IMR-90 (cell line): ENCODE data around the gene PCDH1. TPM values are rescaled to one million over a fixed set of nuclear protein-coding genes. Genes with fewer than 3 reads are reported as not detected.

ENCODE experiments used
- ATAC-seq: fragments of 200-7000 bp; cut with Tn5 transposase; 2 replicates; pipeline ENCODE4 v1.9.1; 2020; ENCODE audit warnings: low read depth, mild to moderate bottlenecking, moderate library complexity
- BruUV-seq: library from RNA; stranded (reverse); fragments of 400-500 nt; replicated peaks from 2 replicates; lab custom pipeline; 2021; lab: Mats Ljungman, UMichigan
- CTCF ChIA-PET: fragments of 300-600 bp; formaldehyde crosslinking; extraction: SDS; loops from one replicate; lab custom pipeline; 2021; ENCODE audit warnings: antibody characterized with exemption; lab: Yijun Ruan, JAX
- POLR2A ChIA-PET: fragments of 300-600 bp; sonication (Branson Sonifier 250); formaldehyde crosslinking; loops from one replicate; lab custom pipeline; 2022; ENCODE audit warnings: antibody characterized with exemption; ENCODE audit not compliant: unreplicated experiment; lab: Charles Lee
- DNase-seq: peaks from one replicate; pipeline ENCODE4 v3.0.0; 2013
- H2AFZ ChIP-seq: replicated peaks from 2 replicates; pipeline ENCODE3; 2013; ENCODE audit warnings: low read length, mild to moderate bottlenecking; ENCODE audit not compliant: poor library complexity
- H2AK5ac ChIP-seq: 2 replicates; pipeline ENCODE4 v1.6.1; 2013; ENCODE audit warnings: low read depth, low read length, inconsistent platforms
- H2AK9ac ChIP-seq: replicated peaks from 2 replicates; pipeline ENCODE3; 2013; ENCODE audit warnings: mild to moderate bottlenecking, low read depth, low read length, moderate library complexity; ENCODE audit not compliant: poor library complexity
- H2BK120ac ChIP-seq: 2 replicates; pipeline ENCODE4 v1.6.1; 2013; ENCODE audit warnings: low read depth, low read length, inconsistent platforms
- H2BK15ac ChIP-seq: 3 replicates; pipeline ENCODE4 v1.6.1; 2013; ENCODE audit warnings: low read depth, low read length, inconsistent platforms
- H2BK20ac ChIP-seq: 2 replicates; pipeline ENCODE4 v1.6.1; 2013; ENCODE audit warnings: low read depth, mild to moderate bottlenecking, inconsistent platforms, low read length, moderate library complexity
- H2BK5ac ChIP-seq: 2 replicates; pipeline ENCODE4 v1.6.1; 2013; ENCODE audit warnings: mild to moderate bottlenecking, low read depth, low read length, inconsistent platforms; ENCODE audit not compliant: poor library complexity, severe bottlenecking
- H3K14ac ChIP-seq: replicated peaks from 2 replicates; pipeline ENCODE4 v1.6.1; 2013; ENCODE audit warnings: low read depth, low read length, inconsistent platforms
- H3K18ac ChIP-seq: 2 replicates; pipeline ENCODE4 v1.6.1; 2013; ENCODE audit warnings: low read depth, low read length, control low read depth
- H3K23ac ChIP-seq: 2 replicates; pipeline ENCODE4 v1.6.1; 2013; ENCODE audit warnings: low read depth, low read length, inconsistent platforms
- H3K27ac ChIP-seq: 2 replicates; pipeline ENCODE4 v1.5.1; 2013; ENCODE audit warnings: mild to moderate bottlenecking, control low read depth, low read length; ENCODE audit not compliant: insufficient read depth
- H3K27me3 ChIP-seq: 2 replicates; pipeline ENCODE4 v1.6.1; 2013; ENCODE audit warnings: low read length; ENCODE audit not compliant: control insufficient read depth, insufficient read depth
- H3K36me3 ChIP-seq: 2 replicates; pipeline ENCODE4 v1.6.1; 2013; ENCODE audit warnings: low read length, mixed read lengths; ENCODE audit not compliant: control insufficient read depth, insufficient read depth
- H3K4ac ChIP-seq: 2 replicates; pipeline ENCODE4 v1.6.1; 2013; ENCODE audit warnings: low read depth, low read length, inconsistent platforms
- H3K4me1 ChIP-seq: 2 replicates; pipeline ENCODE4 v1.6.1; 2013; ENCODE audit warnings: low read length, mixed read lengths; ENCODE audit not compliant: control insufficient read depth, insufficient read depth
- H3K4me2 ChIP-seq: 2 replicates; pipeline ENCODE4 v1.6.1; 2013; ENCODE audit warnings: low read depth, mild to moderate bottlenecking, control low read depth, low read length, moderate library complexity
- H3K4me3 ChIP-seq: 2 replicates; pipeline ENCODE4 v1.5.1; 2013; ENCODE audit warnings: low read depth, mild to moderate bottlenecking, control low read depth, low read length, moderate library complexity; ENCODE audit not compliant: insufficient read depth
- H3K56ac ChIP-seq: 2 replicates; pipeline ENCODE4 v1.6.1; 2013; ENCODE audit warnings: low read length, inconsistent platforms; ENCODE audit not compliant: insufficient read depth; ENCODE audit errors: extremely low read depth
- H3K79me1 ChIP-seq, 2 experiments: 2 replicates each; pipeline ENCODE4 v1.6.1; 2013; ENCODE audit warnings: low read length in 2 of 2, inconsistent platforms in 1 of 2, low read depth in 1 of 2
- H3K9ac ChIP-seq: 2 replicates; pipeline ENCODE4 v1.6.1; 2013; ENCODE audit warnings: low read depth, low read length, control low read depth
- H3K9me1 ChIP-seq: 2 replicates; pipeline ENCODE4 v1.6.1; 2013; ENCODE audit warnings: low read length, inconsistent platforms; ENCODE audit not compliant: insufficient read depth
- H3K9me3 ChIP-seq: 2 replicates; pipeline ENCODE4 v1.6.1; 2013; ENCODE audit warnings: low read length; ENCODE audit not compliant: control insufficient read depth, insufficient read depth
- H4K20me1 ChIP-seq: 2 replicates; pipeline ENCODE4 v1.6.1; 2013; ENCODE audit warnings: low read length, inconsistent platforms; ENCODE audit not compliant: insufficient read depth
- H4K5ac ChIP-seq: 2 replicates; pipeline ENCODE4 v1.6.1; 2013; ENCODE audit warnings: mild to moderate bottlenecking, low read depth, low read length, control low read depth
- H4K8ac ChIP-seq, 2 experiments: 2 replicates each; pipeline ENCODE4 v1.6.1; 2013; ENCODE audit warnings: low read depth in 2 of 2, low read length in 2 of 2, control low read depth in 1 of 2, inconsistent platforms in 1 of 2
- H4K91ac ChIP-seq: 2 replicates; pipeline ENCODE4 v1.6.1; 2013; ENCODE audit warnings: low read depth, low read length, inconsistent platforms; ENCODE audit not compliant: insufficient read depth
- BHLHE40 ChIP-seq: fragments of 150-350 bp; IDR thresholded peaks from 2 replicates; pipeline ENCODE4 v1.6.1; 2016; ENCODE audit warnings: mild to moderate bottlenecking, low read depth, low read length
- CEBPB ChIP-seq: IDR thresholded peaks from 2 replicates; pipeline ENCODE4 v1.6.1; 2012; ENCODE audit warnings: low read depth, low read length, improper control_type of control experiment
- MXI1 ChIP-seq: IDR thresholded peaks from 2 replicates; pipeline ENCODE4 v1.6.1; 2012; ENCODE audit warnings: low read depth, mild to moderate bottlenecking, low read length, moderate library complexity, borderline replicate concordance
- RAD21 ChIP-seq: IDR thresholded peaks from 2 replicates; pipeline ENCODE4 v1.6.1; 2012; ENCODE audit warnings: low read length, improper control_type of control experiment
- RCOR1 ChIP-seq: IDR thresholded peaks from 2 replicates; pipeline ENCODE4 v1.6.1; 2012; ENCODE audit warnings: mild to moderate bottlenecking, low read length, improper control_type of control experiment; ENCODE audit not compliant: insufficient replicate concordance
- SMC3 ChIP-seq: fragments of 150-350 bp; IDR thresholded peaks from 2 replicates; pipeline ENCODE4 v1.6.1; 2016; ENCODE audit warnings: low read depth, mild to moderate bottlenecking, antibody characterized with exemption, low read length, moderate library complexity
- whole genome bisulfite sequencing, 2 experiments: methylation state at CpG; one replicate each; pipeline versions ENCODE4 v1.1.5 to v1.1.7; 2013; ENCODE audit warnings: missing lambda C conversion rate in 2 of 2; ENCODE audit not compliant: insufficient read length in 1 of 2; ENCODE audit errors: extremely low coverage in 2 of 2; 5-methylcytosine and 5-hydroxymethylcytosine counted together
- dilution Hi-C: fragments of 300-500 bp; cut with HindIII; formaldehyde crosslinking; loops from one replicate; pipeline ENCODE4 v1.14.3; 2018; ENCODE audit warnings: low sequenced_read_pairs; ENCODE audit not compliant: unreplicated experiment
- in situ Hi-C: fragments of 300-500 bp; cut with MboI; formaldehyde crosslinking; loops from 3 replicates; pipeline ENCODE4 v1.14.3; 2019; ENCODE audit warnings: low sequenced_read_pairs, inconsistent platforms, mixed read lengths
- intact Hi-C: fragments of 100-400 bp; cut with micrococcal nuclease; formaldehyde crosslinking; loops from 2 replicates; pipeline ENCODE4 v1.10.0; 2022
- polyA plus RNA-seq, 3 experiments: library from polyadenylated mRNA; depleted of rRNA; stranded (reverse); fragments of >200 nt; gene quantifications; 2 replicates each; pipeline ENCODE4 v1.2.3, GENCODE V29; 2012; ENCODE audit warnings: low replicate concordance in 1 of 3
- total RNA-seq: library from RNA; depleted of rRNA; stranded (reverse); fragments of >200 nt; gene quantifications from 2 replicates; pipeline ENCODE4 v1.2.3, GENCODE V29; 2012
- TF ChIP-seq, protein P1 (sequence below): fragments of 150-350 bp; IDR thresholded peaks from 2 replicates; pipeline ENCODE4 v1.6.1; 2017; ENCODE audit warnings: mild to moderate bottlenecking, antibody characterized with exemption, low read length, low read depth

Gene PCDH1
- total and polyA plus RNA-seq, 2 of the 4 experiments (the other 2 are of a cell fraction) = 0.74 to 0.90 TPM

- dilution Hi-C loops (no loop called here), in situ Hi-C loops (no loop called here), intact Hi-C loops (no loop called here)
- no peak for DNase-seq
- TF ChIP-seq SMC3 (no peak), MXI1 (no peak), RCOR1 (no peak), BHLHE40 (no peak), RAD21 (no peak), CEBPB (no peak)
- TF ChIP-seq, protein P1, sequence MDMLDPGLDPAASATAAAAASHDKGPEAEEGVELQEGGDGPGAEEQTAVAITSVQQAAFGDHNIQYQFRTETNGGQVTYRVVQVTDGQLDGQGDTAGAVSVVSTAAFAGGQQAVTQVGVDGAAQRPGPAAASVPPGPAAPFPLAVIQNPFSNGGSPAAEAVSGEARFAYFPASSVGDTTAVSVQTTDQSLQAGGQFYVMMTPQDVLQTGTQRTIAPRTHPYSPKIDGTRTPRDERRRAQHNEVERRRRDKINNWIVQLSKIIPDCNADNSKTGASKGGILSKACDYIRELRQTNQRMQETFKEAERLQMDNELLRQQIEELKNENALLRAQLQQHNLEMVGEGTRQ = no peak
- Histone ChIP-seq H3K56ac (no peak overlapping the region), H4K8ac (no peak overlapping the region), H2BK5ac (no peak overlapping the region), H3K18ac (no peak overlapping the region), H3K9me3 (peaks cover 3% of the 10 kb centered on the region), H3K23ac (no peak overlapping the region), H3K4me1 (peaks cover 14% of the 10 kb centered on the region), H2AK9ac (no peak overlapping the region), H3K36me3 (no peaks in the 10 kb centered on the region), H3K9me1 (peaks cover 16% of the 10 kb centered on the region), H3K14ac (no peak overlapping the region), H2BK120ac (no peak overlapping the region), H4K91ac (no peak overlapping the region), H2BK15ac (no peak overlapping the region), H2AK5ac (no peak overlapping the region), H3K4ac (no peak overlapping the region), H3K4me2 (no peak overlapping the region), H2AFZ (no peak overlapping the region), H3K27ac (no peak overlapping the region), H3K4me3 (no peak overlapping the region), H4K20me1 (no peaks in the 10 kb centered on the region), H3K9ac (no peak overlapping the region), H3K79me1 (no peaks in the 10 kb centered on the region), H3K27me3 (peaks cover 3% of the 10 kb centered on the region; the same call in 1 of the 2 replicates), H4K5ac (no peak overlapping the region), H2BK20ac (no peak overlapping the region)
- no peak for ATAC-seq
- ChIA-PET POLR2A (no interaction called here), CTCF (interaction anchor here (0.6 kb wide), 1 partner anchor 40 kb away, joined by 3 read pairs; no protein-coding TSS in a partner anchor)
- no TSS peak for BruUV-seq
- no CpG with 5 or more reads among the region's 4 CpGs for WGBS, 2 experiments
Observed at GRCh38 chr5:141832131-141832530, 46.1 kb downstream of the PCDH1 start.
